ENCODE data around the gene ERBB3.
A peak's percentile ranks its signal among the peaks of the same experiment; 100 is the strongest.

Gene ERBB3

DNA sequence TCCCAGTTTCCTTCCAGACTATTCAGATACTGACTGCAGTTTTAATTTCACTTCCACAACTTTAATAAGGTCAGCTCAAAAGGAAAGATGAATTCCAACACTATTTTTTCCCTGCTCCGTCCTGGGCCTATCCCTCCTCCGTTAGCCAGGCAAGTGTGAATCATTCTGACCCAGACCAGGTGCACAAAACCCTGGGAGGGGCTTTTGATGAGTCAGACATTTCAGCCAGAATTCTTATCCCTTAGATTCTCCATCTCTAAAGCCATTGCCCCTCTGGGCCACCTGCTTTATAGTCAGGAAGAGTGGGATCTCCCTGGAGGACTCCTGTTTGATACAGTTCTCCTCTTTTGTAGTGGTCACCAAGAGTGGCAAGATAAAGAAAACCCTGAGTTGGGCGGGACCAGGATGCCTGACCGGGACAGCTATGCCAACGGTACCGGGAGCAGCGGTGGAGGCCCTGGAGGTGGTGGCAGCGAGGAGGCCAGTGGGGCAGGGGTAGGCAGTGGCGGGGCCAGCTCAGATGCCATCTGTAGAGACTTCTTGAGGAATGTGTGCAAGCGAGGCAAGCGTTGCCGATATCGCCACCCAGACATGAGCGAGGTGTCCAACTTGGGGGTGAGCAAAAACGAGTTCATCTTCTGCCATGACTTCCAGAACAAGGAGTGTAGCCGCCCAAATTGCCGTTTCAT is 40.3 kb downstream of the ERBB3 start:
- Histone ChIP-seq H3K9ac (ENCODE audit: low read depth, low read length, poor library complexity) (peak overlapping the region; percentile 52), H3K4me2 (ENCODE audit: insufficient read depth, low read length, poor library complexity, severe bottlenecking) (no peak overlapping the region), H2BK120ac (ENCODE audit: low read depth, low read length) (no peak overlapping the region), H3K79me1 (ENCODE audit: low read depth, low read length) (no peaks in the 10 kb centered on the region), H2BK12ac (ENCODE audit: low read length) (no peak overlapping the region), H2AK5ac (ENCODE audit: low read depth, low read length) (no peak overlapping the region), H3K4me3 (ENCODE audit: low read length in 2 of 2) (no peak overlapping the region), H3K36me3 (replicated peaks in 1 of 2; ENCODE audit: control insufficient read depth in 2 of 2, insufficient read depth in 2 of 2, low read length in 2 of 2) (peaks cover 19 to 45% of the 10 kb centered on the region in 2 donors), H3K14ac (ENCODE audit: low read length) (no peak overlapping the region), H2AFZ (ENCODE audit: low read length) (no peak overlapping the region), H4K91ac (ENCODE audit: low read depth, low read length, poor library complexity) (no peak overlapping the region), H4K8ac (ENCODE audit: low read depth, low read length) (no peak overlapping the region), H2BK5ac (ENCODE audit: low read length) (no peak overlapping the region), H3K27me3 (ENCODE audit: control insufficient read depth in 3 of 3, insufficient read depth in 3 of 3, low read depth in 1 of 3, low read length in 3 of 3) (no peaks in the 10 kb centered on the region), H3K4ac (ENCODE audit: low read length) (no peak overlapping the region), H2BK15ac (ENCODE audit: low read length) (no peak overlapping the region), H3K4me1 (ENCODE audit: control insufficient read depth in 2 of 2, insufficient read depth in 1 of 2, low read depth in 1 of 2, low read length in 2 of 2) (peaks cover 6 to 16% of the 10 kb centered on the region in 2 donors), H3K9me3 (replicated peaks in 1 of 2; ENCODE audit: control insufficient read depth in 2 of 2, insufficient read depth in 1 of 2, low read depth in 1 of 2, low read length in 2 of 2) (peaks cover 0 to 2% of the 10 kb centered on the region in 2 donors), H3K27ac (replicated peaks; ENCODE audit: low read length) (no peak overlapping the region), H3K23ac (ENCODE audit: low read depth, low read length, poor library complexity) (no peak overlapping the region), H3K18ac (ENCODE audit: low read length) (no peak overlapping the region)
- WGBS, 2 donors (ENCODE audit: extremely low coverage in 2 of 2, insufficient read length in 2 of 2, insufficient replicate concordance in 1 of 2) = no CpG with 5 or more reads among the region's 17 CpGs
- no peak for DNase-seq (ENCODE audit: low spot score)

DNA sequence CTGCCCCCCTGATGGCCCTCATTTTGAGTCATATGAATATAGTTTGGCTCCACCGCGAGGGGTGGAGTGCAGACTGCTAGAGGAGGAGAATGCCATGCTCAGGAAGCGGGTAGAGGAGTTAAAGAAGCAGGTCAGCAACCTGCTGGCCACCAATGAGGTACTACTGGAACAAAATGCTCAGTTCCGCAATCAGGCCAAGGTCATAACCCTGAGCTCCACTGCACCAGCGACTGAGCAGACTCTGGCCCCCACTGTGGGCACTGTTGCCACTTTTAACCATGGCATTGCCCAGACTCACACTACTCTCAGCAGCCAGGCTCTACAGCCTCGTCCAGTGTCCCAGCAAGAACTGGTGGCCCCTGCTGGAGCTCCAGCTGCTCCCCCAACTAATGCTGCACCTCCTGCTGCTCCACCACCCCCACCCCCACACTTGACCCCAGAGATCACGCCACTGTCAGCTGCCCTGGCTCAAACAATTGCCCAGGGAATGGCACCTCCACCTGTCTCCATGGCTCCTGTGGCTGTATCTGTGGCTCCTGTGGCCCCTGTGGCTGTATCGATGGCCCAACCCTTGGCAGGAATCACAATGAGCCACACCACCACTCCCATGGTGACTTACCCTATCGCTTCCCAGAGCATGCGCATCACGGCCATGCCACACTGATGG is 41.4 kb downstream of the ERBB3 start:
- no peak overlapping the region for H3K4me2 ChIP-seq (ENCODE audit: insufficient read depth, low read length, poor library complexity, severe bottlenecking)
- no peak overlapping the region for H2AK5ac ChIP-seq (ENCODE audit: low read depth, low read length)
- peaks cover 7 to 17% of the 10 kb centered on the region in 2 donors for H3K4me1 ChIP-seq (ENCODE audit: control insufficient read depth in 2 of 2, insufficient read depth in 1 of 2, low read depth in 1 of 2, low read length in 2 of 2)
- no peak overlapping the region for H2BK5ac ChIP-seq (ENCODE audit: low read length)
- no peaks in the 10 kb centered on the region for H3K27me3 ChIP-seq (ENCODE audit: control insufficient read depth in 3 of 3, insufficient read depth in 3 of 3, low read depth in 1 of 3, low read length in 3 of 3)
- no peak overlapping the region for H3K9ac ChIP-seq (ENCODE audit: low read depth, low read length, poor library complexity)
- H3K14ac ChIP-seq (ENCODE audit: low read length) = no peak overlapping the region
- H3K4ac ChIP-seq (ENCODE audit: low read length) = no peak overlapping the region
- H4K8ac ChIP-seq (ENCODE audit: low read depth, low read length) = no peak overlapping the region
- peaks cover 19 to 45% of the 10 kb centered on the region in 2 donors for H3K36me3 ChIP-seq (replicated peaks in 1 of 2; ENCODE audit: control insufficient read depth in 2 of 2, insufficient read depth in 2 of 2, low read length in 2 of 2)
- H3K79me1 ChIP-seq (ENCODE audit: low read depth, low read length) = no peaks in the 10 kb centered on the region
- no CpG with 5 or more reads among the region's 11 CpGs for WGBS, 2 donors (ENCODE audit: extremely low coverage in 2 of 2, insufficient read length in 2 of 2, insufficient replicate concordance in 1 of 2)
- no peak overlapping the region for H3K27ac ChIP-seq (replicated peaks; ENCODE audit: low read length)
- H3K18ac ChIP-seq (ENCODE audit: low read length) = no peak overlapping the region
- H2BK15ac ChIP-seq (ENCODE audit: low read length) = no peak overlapping the region
- no peak overlapping the region for H3K23ac ChIP-seq (ENCODE audit: low read depth, low read length, poor library complexity)
- no peak for DNase-seq (ENCODE audit: low spot score)
- H4K91ac ChIP-seq (ENCODE audit: low read depth, low read length, poor library complexity) = no peak overlapping the region
- H2BK120ac ChIP-seq (ENCODE audit: low read depth, low read length) = no peak overlapping the region
- no peak overlapping the region for H2BK12ac ChIP-seq (ENCODE audit: low read length)
- no peak overlapping the region for H3K4me3 ChIP-seq (ENCODE audit: low read length in 2 of 2)
- no peak overlapping the region for H2AFZ ChIP-seq (ENCODE audit: low read length)
- no peaks in the 10 kb centered on the region for H3K9me3 ChIP-seq (replicated peaks in 1 of 2; ENCODE audit: control insufficient read depth in 2 of 2, insufficient read depth in 1 of 2, low read depth in 1 of 2, low read length in 2 of 2)

- no peak overlapping the region for H3K18ac ChIP-seq (ENCODE audit: low read length)
- no peak overlapping the region for H2BK15ac ChIP-seq (ENCODE audit: low read length)
- no peak overlapping the region for H2AK5ac ChIP-seq (ENCODE audit: low read depth, low read length)
- H3K9me3 ChIP-seq (replicated peaks in 1 of 2; ENCODE audit: control insufficient read depth in 2 of 2, insufficient read depth in 1 of 2, low read depth in 1 of 2, low read length in 2 of 2) = no peaks in the 10 kb centered on the region
- H4K91ac ChIP-seq (ENCODE audit: low read depth, low read length, poor library complexity) = no peak overlapping the region
- no peak overlapping the region for H2BK5ac ChIP-seq (ENCODE audit: low read length)
- H4K8ac ChIP-seq (ENCODE audit: low read depth, low read length) = no peak overlapping the region
- H3K4ac ChIP-seq (ENCODE audit: low read length) = no peak overlapping the region
- H2BK12ac ChIP-seq (ENCODE audit: low read length) = no peak overlapping the region
- no peaks in the 10 kb centered on the region for H3K79me1 ChIP-seq (ENCODE audit: low read depth, low read length)
- H3K27ac ChIP-seq (replicated peaks; ENCODE audit: low read length) = no peak overlapping the region
- no peaks in the 10 kb centered on the region for H3K27me3 ChIP-seq (ENCODE audit: control insufficient read depth in 3 of 3, insufficient read depth in 3 of 3, low read depth in 1 of 3, low read length in 3 of 3)
- peaks cover 13 to 23% of the 10 kb centered on the region in 2 donors for H3K4me1 ChIP-seq (ENCODE audit: control insufficient read depth in 2 of 2, insufficient read depth in 1 of 2, low read depth in 1 of 2, low read length in 2 of 2)
- H3K14ac ChIP-seq (ENCODE audit: low read length) = no peak overlapping the region
- H2AFZ ChIP-seq (ENCODE audit: low read length) = no peak overlapping the region
- H2BK120ac ChIP-seq (ENCODE audit: low read depth, low read length) = no peak overlapping the region
- no peak overlapping the region for H3K4me2 ChIP-seq (ENCODE audit: insufficient read depth, low read length, poor library complexity, severe bottlenecking)
- no CpG with 5 or more reads among the region's 2 CpGs for WGBS, 2 donors (ENCODE audit: extremely low coverage in 2 of 2, insufficient read length in 2 of 2, insufficient replicate concordance in 1 of 2)
- no peak overlapping the region for H3K9ac ChIP-seq (ENCODE audit: low read depth, low read length, poor library complexity)
- DNase-seq (ENCODE audit: low spot score) = no peak
- H3K23ac ChIP-seq (ENCODE audit: low read depth, low read length, poor library complexity) = no peak overlapping the region
- no peak overlapping the region for H3K4me3 ChIP-seq (ENCODE audit: low read length in 2 of 2)
- peaks cover 19 to 38% of the 10 kb centered on the region in 2 donors for H3K36me3 ChIP-seq (replicated peaks in 1 of 2; ENCODE audit: control insufficient read depth in 2 of 2, insufficient read depth in 2 of 2, low read length in 2 of 2)
Measured at GRCh38 chr12:56122637-56123036, 42.7 kb downstream of the ERBB3 start.

DNA sequence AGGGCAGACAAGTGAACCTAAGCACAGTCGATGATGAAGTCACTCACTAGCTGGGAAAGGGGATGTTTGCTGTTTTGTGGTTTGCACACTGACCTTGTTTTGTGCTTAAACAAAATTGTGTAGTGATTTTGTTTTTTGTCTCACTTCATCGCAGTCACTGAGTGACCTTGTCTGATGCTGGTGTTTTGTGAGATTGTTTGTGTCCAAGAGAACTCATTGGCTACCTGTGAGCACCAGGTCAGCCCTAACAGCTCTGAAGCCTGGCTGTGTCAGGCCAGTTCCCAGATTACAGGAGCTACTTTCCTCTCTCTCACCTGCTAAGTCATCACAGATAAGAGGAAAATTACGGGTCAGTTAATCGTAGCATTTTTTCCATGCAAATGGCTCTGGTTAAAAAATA is 44.2 kb downstream of the ERBB3 start:
- WGBS, 2 donors (ENCODE audit: extremely low coverage in 2 of 2, insufficient read length in 2 of 2, insufficient replicate concordance in 1 of 2) = no CpG with 5 or more reads among the region's 4 CpGs
- Histone ChIP-seq H2BK12ac (ENCODE audit: low read length) (no peak overlapping the region), H3K27me3 (ENCODE audit: control insufficient read depth in 3 of 3, insufficient read depth in 3 of 3, low read depth in 1 of 3, low read length in 3 of 3) (no peaks in the 10 kb centered on the region), H2BK120ac (ENCODE audit: low read depth, low read length) (no peak overlapping the region), H2BK5ac (ENCODE audit: low read length) (no peak overlapping the region), H3K4ac (ENCODE audit: low read length) (no peak overlapping the region), H3K27ac (replicated peaks; ENCODE audit: low read length) (no peak overlapping the region), H4K8ac (ENCODE audit: low read depth, low read length) (no peak overlapping the region), H3K9me3 (replicated peaks in 1 of 2; ENCODE audit: control insufficient read depth in 2 of 2, insufficient read depth in 1 of 2, low read depth in 1 of 2, low read length in 2 of 2) (no peaks in the 10 kb centered on the region), H3K18ac (ENCODE audit: low read length) (no peak overlapping the region), H2AK5ac (ENCODE audit: low read depth, low read length) (no peak overlapping the region), H2BK15ac (ENCODE audit: low read length) (no peak overlapping the region), H3K9ac (ENCODE audit: low read depth, low read length, poor library complexity) (no peak overlapping the region), H3K4me3 (ENCODE audit: low read length in 2 of 2) (no peak overlapping the region), H3K4me2 (ENCODE audit: insufficient read depth, low read length, poor library complexity, severe bottlenecking) (no peak overlapping the region), H4K91ac (ENCODE audit: low read depth, low read length, poor library complexity) (no peak overlapping the region), H3K79me1 (ENCODE audit: low read depth, low read length) (no peaks in the 10 kb centered on the region), H3K36me3 (replicated peaks in 1 of 2; ENCODE audit: control insufficient read depth in 2 of 2, insufficient read depth in 2 of 2, low read length in 2 of 2) (peaks cover 19 to 35% of the 10 kb centered on the region in 2 donors), H3K14ac (ENCODE audit: low read length) (no peak overlapping the region), H3K4me1 (ENCODE audit: control insufficient read depth in 2 of 2, insufficient read depth in 1 of 2, low read depth in 1 of 2, low read length in 2 of 2) (peaks cover 8 to 14% of the 10 kb centered on the region in 2 donors), H2AFZ (ENCODE audit: low read length) (no peak overlapping the region), H3K23ac (ENCODE audit: low read depth, low read length, poor library complexity) (no peak overlapping the region)
- no peak for DNase-seq (ENCODE audit: low spot score)

Measured in neuronal stem cell (in vitro differentiated cells).